Type B pancreatic cell (in vitro differentiated cells): Measurements from ENCODE around the gene PTPRT. TPM values are rescaled to one million over a fixed set of nuclear protein-coding genes. Genes with fewer than 3 reads are reported as not detected.

ENCODE experiments used
- DNase-seq: peaks from one replicate; pipeline ENCODE4 v3.0.0; 2021; ENCODE audit warnings: mixed read lengths; ENCODE audit not compliant: unreplicated experiment; ENCODE audit errors: extremely low spot score
- H3K27ac Mint-ChIP-seq: 2 replicates; pipeline ENCODE4 v1.8.0; 2021; ENCODE audit warnings: mild to moderate bottlenecking, mixed read lengths
- H3K27me3 Mint-ChIP-seq: 2 replicates; pipeline ENCODE4 v1.8.0; 2021; ENCODE audit warnings: mixed read lengths
- H3K36me3 Mint-ChIP-seq: 2 replicates; pipeline ENCODE4 v1.8.0; 2021; ENCODE audit warnings: mixed read lengths
- H3K4me1 Mint-ChIP-seq: one replicate; pipeline ENCODE4 v1.8.0; 2021; ENCODE audit warnings: mixed read lengths; ENCODE audit not compliant: unreplicated experiment
- H3K4me3 Mint-ChIP-seq: 2 replicates; pipeline ENCODE4 v1.8.0; 2021; ENCODE audit warnings: mild to moderate bottlenecking, mixed read lengths
- H3K9me3 Mint-ChIP-seq: 2 replicates; pipeline ENCODE4 v1.8.0; 2021; ENCODE audit warnings: mixed read lengths
- total RNA-seq: library from RNA; stranded (reverse); gene quantifications from 2 replicates; pipeline ENCODE4 v1.2.1, GENCODE V29; 2021; ENCODE audit warnings: low replicate concordance
- TF ChIP-seq, protein P1 (sequence below): fragments of 200-600 bp; sonication (generic); conservative IDR thresholded peaks from 2 replicates; pipeline ENCODE4 v1.5.0; 2021; ENCODE audit warnings: antibody characterized with exemption, mild to moderate bottlenecking

Gene PTPRT
- total RNA-seq, 1 donor from 2014 or later: 7.0 TPM

DNA sequence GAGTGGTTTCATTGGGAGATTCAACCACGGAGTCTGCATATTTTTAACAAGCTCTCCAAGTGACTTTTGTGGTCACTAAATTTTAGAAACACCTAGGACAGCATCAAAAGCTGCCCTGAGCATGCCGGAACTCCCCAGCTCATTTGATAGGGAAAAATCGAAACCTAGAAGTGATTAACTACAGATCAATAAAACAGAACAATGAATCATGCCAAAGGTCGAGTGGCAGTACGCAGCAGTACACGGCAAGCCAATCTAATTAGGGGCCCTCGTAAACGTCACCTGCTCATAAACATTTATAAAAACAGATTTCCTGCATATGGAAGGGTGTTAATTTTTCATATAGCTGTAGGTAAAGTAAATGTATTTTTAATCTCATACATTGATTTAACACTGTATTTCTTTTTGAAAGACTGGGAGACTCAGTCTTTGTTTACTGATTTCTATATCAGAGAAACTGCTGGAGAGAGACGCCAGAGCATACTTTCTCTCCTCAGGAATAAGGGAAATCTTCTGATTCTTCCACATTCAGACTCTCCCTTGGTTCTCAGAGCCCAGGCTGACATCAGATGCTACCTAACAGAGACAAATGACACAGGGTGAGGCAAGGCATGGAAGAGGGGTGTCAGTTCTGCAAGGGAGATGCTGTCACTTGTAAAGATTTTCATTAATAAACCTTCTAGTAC lies 232.5 kb downstream of the PTPRT start:
- Mint-ChIP-seq H3K9me3 (no peaks in the 10 kb centered on the region), H3K27me3 (peaks cover 5% of the 10 kb centered on the region), H3K4me1 (peaks cover 4% of the 10 kb centered on the region), H3K4me3 (peak overlapping the region; percentile 12), H3K27ac (peak overlapping the region; percentile 60), H3K36me3 (no peaks in the 10 kb centered on the region)
- TF ChIP-seq, protein P1, sequence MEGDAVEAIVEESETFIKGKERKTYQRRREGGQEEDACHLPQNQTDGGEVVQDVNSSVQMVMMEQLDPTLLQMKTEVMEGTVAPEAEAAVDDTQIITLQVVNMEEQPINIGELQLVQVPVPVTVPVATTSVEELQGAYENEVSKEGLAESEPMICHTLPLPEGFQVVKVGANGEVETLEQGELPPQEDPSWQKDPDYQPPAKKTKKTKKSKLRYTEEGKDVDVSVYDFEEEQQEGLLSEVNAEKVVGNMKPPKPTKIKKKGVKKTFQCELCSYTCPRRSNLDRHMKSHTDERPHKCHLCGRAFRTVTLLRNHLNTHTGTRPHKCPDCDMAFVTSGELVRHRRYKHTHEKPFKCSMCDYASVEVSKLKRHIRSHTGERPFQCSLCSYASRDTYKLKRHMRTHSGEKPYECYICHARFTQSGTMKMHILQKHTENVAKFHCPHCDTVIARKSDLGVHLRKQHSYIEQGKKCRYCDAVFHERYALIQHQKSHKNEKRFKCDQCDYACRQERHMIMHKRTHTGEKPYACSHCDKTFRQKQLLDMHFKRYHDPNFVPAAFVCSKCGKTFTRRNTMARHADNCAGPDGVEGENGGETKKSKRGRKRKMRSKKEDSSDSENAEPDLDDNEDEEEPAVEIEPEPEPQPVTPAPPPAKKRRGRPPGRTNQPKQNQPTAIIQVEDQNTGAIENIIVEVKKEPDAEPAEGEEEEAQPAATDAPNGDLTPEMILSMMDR: no peak
- DNase-seq: no peak

DNA sequence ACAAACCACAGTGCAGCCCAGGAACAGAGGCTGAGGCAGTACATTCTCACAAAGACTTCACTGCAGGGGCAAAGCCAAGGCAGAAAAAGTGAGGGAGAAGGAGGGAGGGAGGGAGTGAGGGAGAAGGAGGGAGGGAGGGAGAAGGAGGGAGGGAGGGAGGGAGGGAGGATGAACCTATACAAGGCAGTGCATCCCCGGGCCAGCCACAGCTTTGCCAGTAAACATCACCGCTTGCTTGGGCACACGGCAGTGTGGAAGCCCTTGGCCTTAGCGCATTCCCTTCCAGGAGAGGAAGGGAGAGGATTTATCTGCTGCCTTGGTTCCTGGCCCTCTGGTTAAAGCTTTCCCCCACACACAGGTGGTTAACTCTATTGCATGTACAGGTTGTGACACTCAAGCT lies 234.0 kb downstream of the PTPRT start:
- Mint-ChIP-seq H3K27ac (no peak overlapping the region), H3K4me3 (no peak overlapping the region), H3K4me1 (peaks cover 4% of the 10 kb centered on the region), H3K27me3 (peaks cover 5% of the 10 kb centered on the region), H3K9me3 (no peaks in the 10 kb centered on the region), H3K36me3 (no peaks in the 10 kb centered on the region)
- TF ChIP-seq, protein P1: no peak
- no peak for DNase-seq

DNA sequence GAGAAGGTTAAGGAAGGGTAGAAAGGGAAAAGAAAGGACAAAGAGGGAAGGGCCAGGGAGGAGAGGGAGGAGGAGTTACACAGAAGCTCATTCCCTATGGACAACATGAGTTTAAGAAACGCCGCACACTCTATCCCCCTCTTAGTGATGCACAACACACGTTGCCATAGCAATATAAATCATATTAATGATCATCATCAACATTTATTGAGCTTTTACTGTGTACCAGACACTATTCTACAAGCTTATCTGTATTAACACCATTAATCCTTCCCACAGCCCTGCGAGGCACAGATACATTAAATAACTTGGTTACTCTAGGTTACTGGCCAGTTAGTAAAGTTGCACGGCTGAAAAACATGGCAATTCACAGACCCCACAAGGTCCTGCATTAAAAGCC lies 234.8 kb downstream of the PTPRT start:
- Mint-ChIP-seq H3K4me3 (no peak overlapping the region), H3K4me1 (peaks cover 4% of the 10 kb centered on the region), H3K36me3 (no peaks in the 10 kb centered on the region), H3K27me3 (peaks cover 5% of the 10 kb centered on the region), H3K27ac (no peak overlapping the region), H3K9me3 (no peaks in the 10 kb centered on the region)
- TF ChIP-seq, protein P1: no peak
- DNase-seq: no peak

DNA sequence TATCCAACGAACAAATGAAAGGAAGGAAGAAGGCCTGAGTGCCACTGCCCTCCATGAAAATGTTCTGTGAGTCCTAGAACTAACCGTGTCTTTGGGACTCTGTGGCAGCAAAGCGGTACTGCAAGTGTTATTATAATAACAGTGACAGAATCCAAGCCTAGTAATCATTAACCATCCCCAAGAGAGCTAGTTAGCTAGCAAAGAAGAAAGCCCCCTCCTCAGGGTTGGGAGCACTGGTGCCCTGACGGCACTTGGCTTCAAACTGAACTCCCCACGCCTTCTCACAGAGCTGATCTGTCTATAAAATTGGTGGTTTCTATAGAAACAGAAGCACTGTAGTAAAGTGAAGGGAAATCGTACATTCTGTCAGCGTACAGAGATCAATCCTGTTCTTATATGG lies 239.8 kb downstream of the PTPRT start:
- no peak for DNase-seq
- no peaks in the 10 kb centered on the region for H3K9me3 Mint-ChIP-seq
- TF ChIP-seq, protein P1: peak; percentile 39
- no peaks in the 10 kb centered on the region for H3K36me3 Mint-ChIP-seq
- H3K4me1 Mint-ChIP-seq: peaks cover 11% of the 10 kb centered on the region
- H3K27me3 Mint-ChIP-seq: no peaks in the 10 kb centered on the region
- H3K27ac Mint-ChIP-seq: peak overlapping the region; percentile 36
- no peak overlapping the region for H3K4me3 Mint-ChIP-seq

DNA sequence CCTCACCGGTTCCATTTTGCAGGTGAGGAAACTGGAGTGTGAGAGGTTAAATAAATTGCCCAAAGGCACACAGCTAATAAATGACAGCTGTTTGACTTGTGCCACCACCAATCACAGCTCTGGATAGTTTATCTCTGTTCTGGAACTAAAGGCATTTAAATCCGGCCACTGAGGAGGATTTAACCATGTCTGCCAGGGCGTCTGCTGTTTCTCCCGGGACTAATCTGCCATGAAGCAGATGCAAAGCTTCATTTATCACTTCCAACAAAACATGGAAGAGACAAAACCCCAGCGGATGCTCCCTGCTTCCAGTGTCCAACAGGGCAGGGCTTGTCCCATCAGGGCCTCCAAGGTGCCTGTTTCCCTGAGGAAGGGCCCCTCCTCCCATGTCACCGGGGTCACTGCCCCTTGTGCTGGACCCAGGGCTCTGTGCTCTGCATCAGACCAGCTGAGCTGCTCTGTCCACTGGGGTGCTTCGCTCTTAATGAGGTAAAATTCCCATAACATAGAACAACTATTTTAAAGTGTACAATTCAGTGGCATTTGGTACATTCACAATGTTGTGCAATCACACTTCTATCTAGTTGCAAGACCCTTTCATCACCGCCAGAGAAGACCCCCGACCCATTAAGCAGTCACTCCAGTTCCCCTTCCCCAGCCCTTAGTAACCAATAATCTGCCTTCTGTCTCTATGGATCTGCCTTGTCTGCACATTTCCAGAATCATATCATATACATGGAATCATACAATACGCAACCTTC lies 244.3 kb downstream of the PTPRT start:
- Mint-ChIP-seq H3K27ac (no peak overlapping the region), H3K36me3 (no peaks in the 10 kb centered on the region), H3K4me1 (peaks cover 11% of the 10 kb centered on the region), H3K9me3 (no peaks in the 10 kb centered on the region), H3K4me3 (no peak overlapping the region), H3K27me3 (peaks cover 3% of the 10 kb centered on the region)
- TF ChIP-seq, protein P1: no peak
- no peak for DNase-seq
